HG03571 (cell line): ENCODE data around the gene NCK1.
"Not testable (repeated sequence)": the region's sequence is repeated elsewhere in the genome, so short reads cannot be mapped to it uniquely, and the experiment has no call there.

Source experiments
- ATAC-seq: cut with Tn5 transposase; IDR thresholded peaks from one replicate; pipeline ENCODE4 v1.9.1; 2021; ENCODE audit not compliant: unreplicated experiment

Gene NCK1

GRCh38 chr3:136862617-136863322, 762 bp downstream of the NCK1 start:
- ATAC-seq = peak; percentile 13

- no peak for ATAC-seq
Observed at GRCh38 chr3:136869282-136869681, 7.3 kb downstream of the NCK1 start.

GRCh38 chr3:136872258-136872657, 10.2 kb downstream of the NCK1 start:
- ATAC-seq = not testable (repeated sequence)

GRCh38 chr3:136879510-136879909, 17.5 kb downstream of the NCK1 start:
- ATAC-seq = not testable (repeated sequence)

DNA sequence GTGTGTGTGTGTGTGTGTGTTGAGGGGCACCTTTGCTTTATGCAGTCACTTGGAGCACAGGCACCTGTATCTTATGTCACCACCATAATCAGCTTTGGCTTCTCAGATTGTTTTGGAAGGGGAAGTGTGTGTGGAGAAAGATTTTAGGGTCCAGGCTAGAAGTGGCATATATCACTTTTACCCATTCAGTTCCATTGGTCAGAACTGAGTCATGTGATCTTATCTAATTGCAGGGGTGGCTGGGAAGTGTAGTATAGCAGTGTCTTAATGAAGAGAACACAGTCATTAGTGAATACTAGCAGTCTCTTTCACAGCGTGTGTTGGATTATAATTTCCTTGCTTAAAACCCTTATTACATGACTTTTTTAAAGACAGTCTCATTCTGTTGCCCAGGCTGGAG, 20.6 kb downstream of the NCK1 start:
- no peak for ATAC-seq

DNA sequence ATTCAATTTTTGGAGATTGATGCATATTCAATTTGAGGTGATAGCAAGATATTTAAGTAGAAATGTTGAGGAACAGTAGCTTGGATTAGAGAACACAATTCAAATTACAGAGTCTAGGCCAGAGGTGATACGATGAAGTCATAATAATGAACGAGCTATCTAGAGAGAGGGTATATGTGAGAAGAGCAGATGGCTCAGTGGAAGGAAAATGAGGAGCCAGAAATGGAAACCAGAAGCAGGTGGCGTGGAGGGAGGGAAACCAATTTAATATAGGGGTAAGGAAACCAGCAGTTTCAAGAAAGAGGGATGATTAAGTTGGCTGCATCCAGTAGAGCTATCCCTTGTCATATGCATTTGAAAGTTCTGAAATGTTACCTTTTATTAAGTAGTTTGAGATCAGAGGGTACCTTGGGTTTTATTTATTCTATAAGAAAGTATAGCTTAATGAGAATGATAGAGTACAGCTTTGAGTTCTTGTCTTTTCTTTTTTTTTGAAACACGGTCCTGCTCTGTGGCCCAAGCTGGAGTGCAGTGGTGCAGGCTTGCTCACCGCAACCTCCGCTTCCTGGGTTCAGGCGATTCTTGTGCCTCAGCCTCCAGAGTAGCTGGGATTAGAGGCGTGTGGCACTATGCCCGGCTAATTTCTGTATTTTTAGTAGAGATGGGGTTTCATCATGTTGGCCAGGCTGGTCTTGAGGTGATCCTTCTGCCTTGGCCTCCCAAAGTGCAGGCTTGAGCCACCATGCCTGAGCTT, 22.1 kb downstream of the NCK1 start:
- no peak for ATAC-seq

DNA sequence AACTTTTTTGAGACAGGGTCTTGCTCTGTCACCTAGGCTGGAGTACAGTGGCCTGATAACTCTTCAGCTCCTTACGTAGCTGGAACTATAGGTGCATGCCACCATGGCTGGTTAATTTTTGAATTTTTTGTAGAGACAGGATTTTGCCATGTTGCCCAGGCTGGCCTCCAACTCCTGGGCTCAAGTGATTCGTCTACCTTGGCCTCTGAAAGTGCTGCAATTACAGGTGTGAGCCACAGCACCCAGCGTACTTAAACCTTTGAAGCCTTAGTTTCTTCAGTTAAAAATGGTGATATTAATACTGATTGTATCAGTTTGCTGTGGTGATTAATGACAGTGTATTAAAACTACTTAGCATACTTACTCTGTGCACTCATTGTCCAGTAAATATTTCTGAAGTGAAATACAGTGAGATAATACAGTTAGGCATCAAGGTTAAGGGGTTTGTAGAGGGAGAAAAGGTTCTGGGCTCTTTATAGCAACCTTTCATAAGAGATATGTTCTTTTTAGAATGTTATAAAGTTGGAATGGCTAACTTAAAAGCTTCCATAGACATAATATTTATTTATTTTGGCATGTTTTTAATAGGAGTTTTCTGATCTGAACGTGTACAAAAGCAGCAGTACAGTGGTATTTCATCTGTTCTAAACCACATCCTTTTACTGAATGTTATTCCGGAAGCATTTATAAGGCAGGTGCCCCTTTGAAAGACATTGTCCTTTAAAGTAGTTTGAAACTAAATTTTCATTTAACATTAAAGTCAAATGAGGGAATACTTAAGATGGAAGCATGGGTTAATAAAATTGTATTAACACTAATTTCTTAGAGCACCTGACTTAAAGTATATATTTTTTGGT, 23.6 kb downstream of the NCK1 start:
- no peak for ATAC-seq

DNA sequence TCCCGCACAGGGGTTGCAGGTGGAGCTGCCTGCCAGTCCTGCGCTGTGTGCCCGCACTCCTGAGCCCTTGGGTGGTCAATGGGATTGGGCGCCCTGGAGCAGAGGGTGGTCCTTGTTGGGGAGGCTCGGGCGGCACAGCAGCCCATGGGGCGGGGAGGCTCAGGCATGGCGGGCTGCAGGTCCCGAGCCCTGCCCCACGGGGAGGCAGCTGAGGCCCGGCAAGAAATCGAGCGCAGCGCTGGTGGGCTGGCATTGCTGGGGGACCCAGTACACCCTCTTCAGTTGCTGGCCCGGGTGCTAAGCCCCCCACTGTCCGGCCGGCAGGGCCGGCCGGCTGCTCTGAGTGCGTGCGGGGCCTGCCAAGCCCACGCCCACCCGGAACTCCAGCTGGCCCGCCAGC, 27.9 kb downstream of the NCK1 start:
- ATAC-seq = no peak

DNA sequence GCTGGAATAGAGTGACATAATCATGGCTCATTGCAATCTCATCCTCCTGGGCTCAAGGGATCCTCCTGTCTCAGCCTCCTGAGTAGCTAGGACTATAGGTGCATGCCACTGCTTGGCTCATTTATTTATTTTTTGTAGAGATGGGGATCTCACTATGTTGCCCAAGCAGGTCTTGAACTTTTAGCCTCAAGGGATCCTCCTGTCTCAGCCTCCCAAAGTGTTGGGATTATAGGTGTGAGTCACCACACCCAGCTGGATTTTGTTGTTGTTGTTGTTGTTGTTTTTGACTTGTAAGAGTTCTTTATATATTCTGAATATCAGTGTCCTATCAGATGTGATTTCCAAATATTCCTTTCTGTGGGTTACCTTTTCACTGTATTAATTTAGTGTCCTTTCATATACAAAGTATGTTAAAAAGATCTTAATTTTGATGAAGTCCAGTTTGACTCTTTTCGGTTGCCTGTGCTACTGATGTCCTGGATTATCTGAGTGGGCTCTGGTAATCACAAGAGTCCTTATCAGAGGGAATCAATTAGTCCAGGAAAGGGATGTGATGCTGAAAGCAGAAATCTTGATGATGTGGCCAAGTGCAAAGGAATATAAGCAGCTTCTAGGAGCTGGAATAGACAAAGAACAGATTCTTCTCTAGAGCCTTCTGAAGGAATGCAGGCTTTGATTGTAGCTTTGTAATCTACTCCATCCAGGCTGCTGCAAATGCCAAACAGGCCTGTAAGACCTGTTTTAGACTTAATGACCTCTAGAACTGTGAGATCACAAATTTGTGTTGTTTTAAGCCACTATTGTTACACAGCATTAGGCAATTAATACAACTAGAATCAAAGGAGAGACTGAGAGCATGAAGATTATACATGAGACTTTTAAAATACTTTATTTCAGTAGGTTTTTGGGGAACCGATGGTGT, 30.2 kb downstream of the NCK1 start:
- no peak for ATAC-seq

- no peak for ATAC-seq
Observed at GRCh38 chr3:136893848-136894443, 31.9 kb downstream of the NCK1 start.

DNA sequence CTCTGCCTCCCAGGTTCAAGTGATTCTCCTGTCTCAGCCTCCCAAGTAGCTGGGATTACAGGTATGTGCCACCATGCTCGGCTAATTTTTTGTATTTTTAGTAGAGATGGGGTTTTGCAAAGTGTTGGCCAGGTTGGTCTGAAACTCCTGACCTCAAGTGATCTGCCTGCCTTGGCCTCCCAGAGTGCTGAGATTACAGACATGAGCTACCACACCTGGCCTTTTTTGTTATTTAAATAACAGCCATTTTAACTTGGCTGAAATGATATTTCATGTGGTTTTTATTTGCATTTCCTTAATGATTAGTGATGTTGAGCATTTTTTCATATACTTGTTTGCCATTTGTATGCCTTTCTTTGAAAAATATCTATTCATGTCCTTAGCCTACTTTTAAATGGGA, 35.2 kb downstream of the NCK1 start:
- not testable (repeated sequence) for ATAC-seq

DNA sequence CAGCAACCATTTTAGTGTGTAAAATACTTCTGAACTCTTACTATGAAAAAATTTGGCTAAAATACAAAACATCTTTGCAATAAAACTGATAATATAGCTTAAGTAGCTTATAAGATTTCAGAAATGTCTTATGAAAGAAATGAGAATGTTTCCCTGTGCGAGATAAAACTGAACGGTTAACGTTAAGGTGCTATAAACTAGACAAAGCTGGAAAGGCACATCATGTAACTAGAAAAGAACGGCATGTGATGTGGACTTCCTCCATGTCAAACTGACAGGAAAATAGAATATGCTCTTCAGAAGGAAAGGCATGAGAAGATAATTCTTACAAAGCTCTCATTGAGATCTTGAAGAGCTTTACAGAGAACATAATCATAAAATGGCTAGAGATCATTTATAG, 36.5 kb downstream of the NCK1 start:
- ATAC-seq = no peak

DNA sequence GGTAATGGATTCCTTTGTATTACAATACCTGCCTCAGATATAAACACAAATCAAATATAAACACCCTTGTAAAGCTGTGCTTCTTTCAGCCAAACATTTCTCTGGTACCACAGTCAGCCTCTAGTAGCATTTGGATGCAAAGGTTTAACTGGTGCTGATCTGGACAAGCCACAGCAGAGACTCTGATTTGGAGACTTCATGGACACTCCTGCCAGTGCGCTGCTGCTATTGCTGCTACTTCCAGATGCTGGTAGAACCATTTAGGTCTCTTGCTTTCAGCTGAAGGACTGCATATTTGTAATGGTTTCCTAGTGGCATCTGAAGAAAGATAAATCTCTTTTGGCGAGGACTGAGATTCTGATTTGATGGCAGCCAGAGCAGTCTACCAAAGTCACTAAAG, 36.9 kb downstream of the NCK1 start:
- no peak for ATAC-seq

- ATAC-seq = no peak
Observed at GRCh38 chr3:136899622-136900158, 37.7 kb downstream of the NCK1 start.

DNA sequence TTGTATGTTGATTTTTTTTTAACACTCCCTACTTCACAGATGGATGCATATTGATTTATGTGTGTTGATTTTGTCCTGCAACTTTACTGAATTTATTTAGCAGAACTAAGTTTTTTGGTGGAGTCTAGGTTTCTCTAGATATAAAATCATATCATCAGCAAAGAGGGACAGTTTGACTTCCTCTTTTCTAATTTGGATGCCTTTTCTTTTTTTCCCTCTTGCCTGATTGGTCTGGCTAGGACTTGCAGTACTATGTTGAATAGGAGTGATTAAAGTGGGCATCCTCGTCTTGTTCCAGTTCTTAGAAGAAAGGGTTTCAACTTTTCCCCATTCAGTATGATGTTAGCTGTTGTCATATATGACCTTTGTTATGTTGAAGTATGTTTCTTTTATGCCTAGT, 38.7 kb downstream of the NCK1 start:
- ATAC-seq = not testable (repeated sequence)

DNA sequence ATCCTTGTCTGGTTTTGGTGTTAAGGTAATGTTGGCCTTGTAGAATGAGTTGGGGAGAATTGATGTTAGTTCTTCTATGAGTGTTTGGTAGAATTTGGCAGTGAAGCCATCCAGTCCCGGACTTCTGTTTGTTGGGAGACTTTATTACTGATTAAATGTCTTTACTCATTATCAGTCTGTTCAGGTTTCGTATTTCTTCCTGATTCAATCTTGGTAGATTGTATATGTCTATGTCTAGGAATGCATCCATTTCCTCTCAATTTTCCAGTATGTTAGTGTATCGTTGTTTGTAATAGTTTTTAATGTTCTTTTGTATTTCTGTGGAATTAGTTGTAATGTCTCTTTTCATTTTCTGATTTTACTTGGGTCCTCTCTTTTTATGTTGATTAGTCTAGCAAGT, 39.4 kb downstream of the NCK1 start:
- ATAC-seq = no peak

DNA sequence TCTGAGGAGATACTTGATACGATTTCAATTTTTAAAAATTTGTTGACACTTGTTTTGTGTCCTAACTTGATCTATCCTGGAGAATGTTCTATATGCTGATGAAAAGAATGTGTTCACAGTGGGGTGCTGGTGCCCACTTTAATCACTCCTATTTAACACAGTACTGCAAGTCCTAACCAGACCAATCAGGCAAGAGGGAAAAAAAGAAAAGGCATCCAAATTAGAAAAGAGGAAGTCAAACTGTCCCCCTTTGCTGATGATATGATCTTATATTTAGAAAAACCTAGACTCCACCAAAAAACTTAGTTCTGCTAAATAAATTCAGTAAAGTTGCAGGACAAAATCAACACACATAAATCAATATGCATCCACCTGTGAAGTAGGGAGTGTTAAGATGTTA, 40.5 kb downstream of the NCK1 start:
- not testable (repeated sequence) for ATAC-seq

DNA sequence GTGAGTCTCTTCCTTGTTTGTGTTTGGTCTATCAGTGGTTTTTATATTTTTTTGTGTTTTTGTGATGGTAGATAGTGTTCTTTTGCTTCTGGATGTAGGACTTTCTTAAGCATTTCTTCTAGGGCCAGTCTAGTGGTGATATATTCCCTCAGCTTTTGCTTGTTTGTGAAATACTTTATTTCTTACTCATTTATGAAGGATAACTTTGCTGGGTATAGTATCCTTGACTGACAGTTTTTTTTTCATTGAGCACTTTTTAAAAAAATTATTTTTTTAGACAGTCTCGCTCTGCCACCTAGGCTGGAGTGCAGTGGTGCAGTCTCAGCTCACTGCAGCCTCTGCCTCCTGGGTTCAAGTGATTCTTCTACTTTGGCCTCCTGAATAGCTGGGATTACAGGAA, 41.9 kb downstream of the NCK1 start:
- no peak for ATAC-seq

DNA sequence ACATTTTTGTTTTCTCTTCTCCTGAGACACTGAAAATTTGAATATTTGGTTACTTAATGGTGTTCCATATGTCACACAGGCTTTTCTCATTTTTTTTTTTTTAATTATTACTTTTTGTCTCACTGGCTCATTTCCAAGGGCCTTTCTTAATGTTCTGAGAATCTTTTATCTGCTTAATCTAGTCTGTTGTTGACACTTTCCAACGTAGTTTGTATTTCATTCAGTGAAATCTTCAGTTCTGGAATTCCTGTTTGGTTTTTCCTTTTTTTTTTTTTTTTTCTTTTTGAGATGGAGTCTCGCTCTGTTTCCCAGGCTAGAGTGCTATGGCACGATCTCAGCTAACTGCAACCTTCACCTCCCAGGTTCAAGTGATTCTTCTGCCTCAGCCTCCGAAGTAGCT, 42.7 kb downstream of the NCK1 start:
- ATAC-seq = no peak

DNA sequence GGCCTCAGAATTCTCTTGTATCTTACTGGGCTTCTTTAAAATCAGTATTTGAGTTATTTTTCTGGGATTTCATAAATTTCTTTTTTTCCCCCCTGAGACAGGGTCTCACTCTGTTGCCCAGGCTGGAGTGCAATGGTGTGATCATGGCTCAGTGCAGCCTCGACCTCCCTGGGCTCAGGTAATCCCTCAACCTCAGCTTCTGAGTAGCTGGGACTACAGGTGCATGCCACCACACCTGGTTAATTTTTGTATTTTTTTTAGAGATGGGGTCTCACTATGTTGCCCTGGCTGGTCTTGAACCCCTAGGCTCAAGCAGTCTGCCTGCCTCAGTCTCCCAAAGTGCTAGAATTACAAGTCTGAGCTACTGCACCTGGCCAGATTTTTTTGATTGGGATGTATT, 43.5 kb downstream of the NCK1 start:
- no peak for ATAC-seq
